SK-N-SH treated with all-trans-retinoic acid at 6 μM for 48 hours (cell line): Measurements from ENCODE around the gene CCL17.

Experiments used
- ARNTL ChIP-seq: fragments of 450-650 bp; formaldehyde crosslinking; IDR thresholded peaks from 2 replicates; pipeline ENCODE4 v1.5.0; 2020; ENCODE audit warnings: low read depth, mild to moderate bottlenecking, moderate library complexity, borderline replicate concordance
- CREB5 ChIP-seq: fragments of 250-450 bp; sonication (Bioruptor Pico); IDR thresholded peaks from 2 replicates; pipeline ENCODE4 v1.5.1; 2020; ENCODE audit warnings: low read depth, mild to moderate bottlenecking, moderate library complexity
- GLIS3 ChIP-seq: fragments of 250-450 bp; sonication (Bioruptor Pico); IDR thresholded peaks from 2 replicates; pipeline ENCODE4 v1.5.0; 2020; ENCODE audit warnings: mild to moderate bottlenecking, moderate library complexity
- ISL1 ChIP-seq: fragments of 250-450 bp; sonication (Bioruptor Pico); IDR thresholded peaks from 2 replicates; pipeline ENCODE4 v2.1.2; 2022; ENCODE audit warnings: mild to moderate bottlenecking, moderate library complexity
- PATZ1 ChIP-seq: fragments of 250-450 bp; sonication (Bioruptor Pico); IDR thresholded peaks from 2 replicates; pipeline ENCODE4 v1.8.0; 2020; ENCODE audit warnings: mild to moderate bottlenecking, moderate library complexity, borderline replicate concordance
- POU6F1 ChIP-seq: fragments of 250-450 bp; sonication (Bioruptor Pico); IDR thresholded peaks from 2 replicates; pipeline ENCODE4 v1.8.0; 2021; ENCODE audit warnings: low read depth, mild to moderate bottlenecking, moderate library complexity, borderline replicate concordance
- PPARA ChIP-seq: fragments of 250-450 bp; sonication (Bioruptor Pico); IDR thresholded peaks from 2 replicates; pipeline ENCODE4 v1.5.0; 2020; ENCODE audit warnings: mild to moderate bottlenecking, borderline replicate concordance
- TOX ChIP-seq: fragments of 250-450 bp; sonication (Bioruptor Pico); IDR thresholded peaks from 2 replicates; pipeline ENCODE4 v1.8.0; 2021; ENCODE audit warnings: mild to moderate bottlenecking, moderate library complexity, borderline replicate concordance
- ZC3H10 ChIP-seq: fragments of 250-450 bp; sonication (Bioruptor Pico); IDR thresholded peaks from 2 replicates; pipeline ENCODE4 v1.5.1; 2021; ENCODE audit warnings: mild to moderate bottlenecking, moderate library complexity
- ZFP3 ChIP-seq: fragments of 250-450 bp; sonication (Bioruptor Pico); IDR thresholded peaks from 2 replicates; pipeline ENCODE4 v1.5.0; 2020; ENCODE audit warnings: mild to moderate bottlenecking, moderate library complexity
- ZNF8 ChIP-seq: fragments of 450-650 bp; formaldehyde crosslinking; IDR thresholded peaks from 2 replicates; pipeline ENCODE4 v1.5.0; 2020; ENCODE audit warnings: mild to moderate bottlenecking, moderate library complexity

DNA sequence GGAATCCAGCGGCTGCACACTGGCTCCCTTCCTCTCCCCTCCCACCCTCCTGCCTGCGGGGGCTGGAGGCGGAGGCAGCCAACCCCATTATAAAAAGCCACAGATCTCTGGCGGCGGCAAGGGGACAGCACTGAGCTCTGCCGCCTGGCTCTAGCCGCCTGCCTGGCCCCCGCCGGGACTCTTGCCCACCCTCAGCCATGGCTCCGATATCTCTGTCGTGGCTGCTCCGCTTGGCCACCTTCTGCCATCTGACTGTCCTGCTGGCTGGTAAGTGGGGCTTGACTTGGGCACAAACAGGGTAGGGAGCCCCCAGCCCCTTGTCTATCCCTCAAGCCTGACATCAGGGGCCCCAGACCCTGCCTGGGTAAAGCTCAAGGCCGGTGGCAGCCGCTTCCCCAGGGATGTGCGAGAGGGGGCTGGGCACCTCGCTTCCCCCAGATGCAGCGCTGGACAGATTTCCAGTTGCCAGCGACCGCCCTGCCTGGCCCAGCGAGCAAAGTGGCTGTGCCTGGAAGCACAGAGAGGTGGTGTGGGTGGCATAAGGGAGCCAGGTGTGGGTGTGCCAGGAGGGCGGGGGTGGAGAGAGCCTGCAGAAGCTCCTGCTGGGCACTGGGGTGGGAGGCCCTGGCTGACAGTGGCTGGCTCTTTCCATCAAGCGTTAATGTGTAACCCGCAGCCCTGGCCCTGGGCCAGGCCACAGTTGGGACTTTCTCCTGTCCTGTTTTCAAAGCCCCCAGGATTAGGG is 32.0 kb upstream of the CCL17 start, which contains the start of gene CX3CL1:
- TF ChIP-seq PATZ1 (CRISPR knock-in tag) (no peak), ARNTL (no peak), GLIS3 (no peak), ISL1 (CRISPR knock-in tag) (no peak), POU6F1 (CRISPR knock-in tag) (no peak), ZFP3 (CRISPR knock-in tag) (no peak), ZC3H10 (CRISPR knock-in tag) (no peak), CREB5 (CRISPR knock-in tag) (no peak), ZNF8 (CRISPR knock-in tag) (no peak), PPARA (CRISPR knock-in tag) (no peak), TOX (CRISPR knock-in tag) (no peak)
